Activated T-cell treated with anti-CD3 and anti-CD28 coated beads for 1 hour (primary cell): ENCODE measurements around the gene DCUN1D1.

Experiments used
- DNase-seq: peaks from one replicate; pipeline ENCODE4 v3.0.0-alpha.2; 2020; ENCODE audit warnings: low read depth

The DCUN1D1 gene

GRCh38 chr3:182892226-182892625, 88.1 kb downstream of the DCUN1D1 start:
- DNase-seq, result no peak

GRCh38 chr3:182891364-182891763, 89.0 kb downstream of the DCUN1D1 start:
- DNase-seq, result no peak

GRCh38 chr3:182889948-182890629, 90.2 kb downstream of the DCUN1D1 start:
- DNase-seq, result no peak
